GM12878 (cell line): ENCODE measurements around the gene GRIK1. TPM values are rescaled to one million over a fixed set of nuclear protein-coding genes. Genes with fewer than 3 reads are reported as not detected.

Experiments
- ATAC-seq: fragments of 200-7000 bp; cut with Tn5 transposase; 3 replicates; pipeline ENCODE4 v1.9.1; 2020; ENCODE audit warnings: mild to moderate bottlenecking, moderate library complexity
- BruUV-seq: library from RNA; stranded (reverse); fragments of 400-500 nt; replicated peaks from 2 replicates; lab custom pipeline; 2021; lab: Mats Ljungman, UMichigan
- CTCF ChIA-PET: fragments of 300-600 bp; sonication (Branson Sonifier 250); formaldehyde crosslinking; extraction: SDS; loops from one replicate; lab custom pipeline; 2021; ENCODE audit warnings: inconsistent platforms; lab: Yijun Ruan, JAX
- POLR2A ChIA-PET: fragments of 350-600 bp; formaldehyde crosslinking; extraction: SDS; loops from one replicate; lab custom pipeline; 2021; ENCODE audit warnings: inconsistent platforms; lab: Charles Lee
- RAD21 ChIA-PET: fragments of 300-600 bp; sonication (Branson Sonifier 250); formaldehyde crosslinking; loops from one replicate; lab custom pipeline; 2023; ENCODE audit warnings: antibody characterized with exemption; ENCODE audit not compliant: unreplicated experiment; lab: Charles Lee
- SMC1A ChIA-PET: fragments of 300-600 bp; sonication (Branson Sonifier 250); formaldehyde crosslinking; loops from one replicate; lab custom pipeline; 2023; ENCODE audit not compliant: unreplicated experiment, uncharacterized antibody; lab: Charles Lee
- DNase-seq: peaks from one replicate; pipeline ENCODE4 v3.0.0-alpha.2; 2011; ENCODE audit warnings: low read depth, low spot score
- FAIRE-seq: peaks from 3 replicates; lab custom pipeline; 2011; peaks lifted over from hg19 to GRCh38; lab: Jason Lieb, UNC
- H2AFZ ChIP-seq: 2 replicates; pipeline ENCODE4 v1.6.0; 2011; ENCODE audit warnings: low read depth, low read length, control low read depth; ENCODE audit not compliant: control insufficient read depth
- H3K27ac ChIP-seq: 2 replicates; pipeline ENCODE4 v1.5.1; 2011; ENCODE audit warnings: control low read depth; ENCODE audit not compliant: control insufficient read depth, insufficient read depth
- H3K27me3 ChIP-seq, 2 experiments: replicated peaks in 1 of 2; 2 replicates each; pipeline versions ENCODE4 v1.6.0 to v1.6.1; 2011; ENCODE audit warnings: low read length in 1 of 2; ENCODE audit not compliant: control insufficient read depth in 2 of 2, insufficient read depth in 2 of 2
- H3K36me3 ChIP-seq, 2 experiments: 2 replicates each; pipeline ENCODE4 v1.5.1; 2011; ENCODE audit warnings: low read length in 1 of 2; ENCODE audit not compliant: control insufficient read depth in 2 of 2, insufficient read depth in 2 of 2
- H3K4me1 ChIP-seq: 2 replicates; pipeline ENCODE4 v1.6.1; 2011; ENCODE audit warnings: mild to moderate bottlenecking, low read length, moderate library complexity, mixed read lengths; ENCODE audit not compliant: control insufficient read depth, insufficient read depth
- H3K4me2 ChIP-seq: 2 replicates; pipeline ENCODE4 v1.6.0; 2011; ENCODE audit warnings: control low read depth; ENCODE audit not compliant: control insufficient read depth, insufficient read depth
- H3K4me3 ChIP-seq: fragments of 200-600 bp; sonication (generic); 2 replicates; pipeline ENCODE4 v1.5.1; 2016
- H3K79me2 ChIP-seq: 2 replicates; pipeline ENCODE4 v1.6.0; 2011; ENCODE audit warnings: low read length; ENCODE audit not compliant: control insufficient read depth, insufficient read depth
- H3K9ac ChIP-seq: 2 replicates; pipeline ENCODE4 v1.8.0; 2011; ENCODE audit warnings: low read length, control low read depth, mixed read lengths; ENCODE audit not compliant: control insufficient read depth, insufficient read depth
- H3K9me3 ChIP-seq: replicated peaks from 3 replicates; pipeline ENCODE4 v1.5.1; 2011; ENCODE audit warnings: mild to moderate bottlenecking, low read length; ENCODE audit not compliant: control insufficient read depth, insufficient read depth
- H4K20me1 ChIP-seq: 2 replicates; pipeline ENCODE4 v1.6.0; 2011; ENCODE audit not compliant: control insufficient read depth, insufficient read depth
- ATF7 ChIP-seq: fragments of 450-650 bp; IDR thresholded peaks from 2 replicates; pipeline ENCODE4 v1.6.1; 2016; ENCODE audit warnings: low read depth, mild to moderate bottlenecking
- CHD1 ChIP-seq: IDR thresholded peaks from 2 replicates; pipeline ENCODE4 v1.6.1; 2012; ENCODE audit warnings: low read depth, low read length, improper control_type of control experiment
- CREM ChIP-seq: IDR thresholded peaks from 2 replicates; pipeline ENCODE4 v1.6.1; 2014; ENCODE audit warnings: antibody characterized with exemption, low read depth
- HDAC6 ChIP-seq: fragments of 200-600 bp; sonication (generic); IDR thresholded peaks from one replicate; pipeline ENCODE4 v1.8.0; 2017; ENCODE audit warnings: antibody characterized with exemption; ENCODE audit not compliant: unreplicated experiment
- IKZF2 ChIP-seq, 2 experiments: fragments of 450-650 bp; IDR thresholded peaks; 2 replicates each; pipeline ENCODE4 v1.6.1; 2017; ENCODE audit warnings: mild to moderate bottlenecking in 2 of 2, moderate library complexity in 2 of 2
- MAX ChIP-seq: IDR thresholded peaks from 2 replicates; pipeline ENCODE4 v1.6.1; 2012; ENCODE audit warnings: low read depth, low read length, improper control_type of control experiment
- MYC ChIP-seq: IDR thresholded peaks from 2 replicates; pipeline ENCODE4 v1.6.1; 2011; ENCODE audit warnings: mild to moderate bottlenecking, low read length, moderate library complexity, inconsistent platforms; ENCODE audit not compliant: insufficient read depth, insufficient replicate concordance, insufficient read length, severe bottlenecking
- NBN ChIP-seq: fragments of 450-650 bp; IDR thresholded peaks from 2 replicates; pipeline ENCODE4 v1.6.1; 2016
- NFYB ChIP-seq: IDR thresholded peaks from 2 replicates; pipeline ENCODE4 v1.6.1; 2011; ENCODE audit warnings: low read depth, mild to moderate bottlenecking, low read length, improper control_type of control experiment, moderate library complexity; ENCODE audit not compliant: insufficient read depth
- NR2C1 ChIP-seq: fragments of 450-650 bp; IDR thresholded peaks from 2 replicates; pipeline ENCODE4 v1.6.1; 2017; ENCODE audit warnings: antibody characterized with exemption, mild to moderate bottlenecking, moderate library complexity
- PML ChIP-seq: IDR thresholded peaks from 2 replicates; pipeline ENCODE4 v1.6.1; 2012; ENCODE audit warnings: low read length, inconsistent platforms
- POLR2AphosphoS2 ChIP-seq: IDR thresholded peaks from 2 replicates; pipeline ENCODE4 v1.6.1; 2011; ENCODE audit warnings: low read depth, mild to moderate bottlenecking, low read length, improper control_type of control experiment, moderate library complexity
- RAD21 ChIP-seq: IDR thresholded peaks from 2 replicates; pipeline ENCODE4 v1.6.1; 2011; ENCODE audit warnings: mild to moderate bottlenecking, low read depth, low read length, moderate library complexity; ENCODE audit not compliant: insufficient read depth
- RAD51 ChIP-seq: fragments of 450-650 bp; IDR thresholded peaks from 2 replicates; pipeline ENCODE4 v1.6.1; 2016; ENCODE audit warnings: moderate library complexity, mild to moderate bottlenecking, inconsistent platforms
- STAT1 ChIP-seq: fragments of 450-650 bp; conservative IDR thresholded peaks from 2 replicates; pipeline ENCODE4 v1.6.1; 2014; ENCODE audit warnings: antibody characterized with exemption, mild to moderate bottlenecking
- SUPT20H ChIP-seq: IDR thresholded peaks from 2 replicates; pipeline ENCODE4 v1.6.1; 2011; ENCODE audit warnings: low read depth, mild to moderate bottlenecking, low read length, moderate library complexity, borderline replicate concordance; ENCODE audit not compliant: control insufficient read depth
- TBL1XR1 ChIP-seq: IDR thresholded peaks from 2 replicates; pipeline ENCODE4 v1.6.1; 2012; ENCODE audit warnings: low read depth, low read length, improper control_type of control experiment
- ZBTB40 ChIP-seq: fragments of 450-650 bp; IDR thresholded peaks from 2 replicates; pipeline ENCODE4 v1.6.1; 2016; ENCODE audit warnings: mild to moderate bottlenecking, moderate library complexity, borderline replicate concordance
- ZSCAN29 ChIP-seq: fragments of 450-650 bp; IDR thresholded peaks from 2 replicates; pipeline ENCODE4 v1.6.1; 2017; ENCODE audit warnings: mild to moderate bottlenecking, moderate library complexity
- WGBS: methylation state at CpG from one replicate; pipeline ENCODE4 v1.1.6; 2016; ENCODE audit warnings: low lambda C conversion rate; ENCODE audit not compliant: insufficient replicate concordance, insufficient coverage; ENCODE audit errors: missing lambda C conversion rate; 5-methylcytosine and 5-hydroxymethylcytosine counted together
- in situ Hi-C: fragments of 300-500 bp; cut with MboI; formaldehyde crosslinking; loops from 9 replicates; pipeline ENCODE4 v1.14.3; 2018; ENCODE audit warnings: mixed read lengths
- intact Hi-C: fragments of 100-400 bp; cut with micrococcal nuclease; formaldehyde crosslinking; loops from one replicate; pipeline ENCODE4 v1.14.2; 2022; ENCODE audit not compliant: unreplicated experiment
- polyA plus RNA-seq, 11 experiments: library from polyadenylated mRNA; depleted of rRNA in 4 of 11; unstranded in 6 of 11; stranded (reverse) in 5 of 11; fragments of >200 nt; fragmentation: Nextera tagmentation in 4 of 11; fragmentation: Illumina TruSeq in 1 of 11; extraction: Ambion mirVana in 4 of 11; extraction: Trizol in 1 of 11; gene quantifications; 1 replicate in 1 of 11; 2 replicates in 10 of 11; pipeline versions ENCODE4 v1.2.1 to v1.2.3, GENCODE V29; 2011 to 2016; ENCODE audit warnings: inconsistent platforms in 2 of 11, missing spikeins in 2 of 11, low read depth in 1 of 11
- total RNA-seq, 4 experiments: library from RNA; depleted of rRNA in 3 of 4; stranded (reverse); fragments of >200 nt in 3 of 4; fragmentation: Illumina TruSeq in 1 of 4; extraction: Trizol in 1 of 4; gene quantifications; 2 replicates each; pipeline versions ENCODE4 v1.2.1 to v1.2.3, GENCODE V29; 2013 to 2021
- TF ChIP-seq, protein P1 (sequence below): IDR thresholded peaks from 2 replicates; pipeline ENCODE4 v1.6.1; 2011; ENCODE audit warnings: low read depth, low read length, improper control_type of control experiment, borderline replicate concordance

The GRIK1 gene
- total and polyA plus RNA-seq, 10 of the 15 experiments (the other 5 are each of a cell fraction or from before 2014, with no cell fraction given), result 0.05 to 0.13 (median 0.09) TPM; not detected in 7

DNA sequence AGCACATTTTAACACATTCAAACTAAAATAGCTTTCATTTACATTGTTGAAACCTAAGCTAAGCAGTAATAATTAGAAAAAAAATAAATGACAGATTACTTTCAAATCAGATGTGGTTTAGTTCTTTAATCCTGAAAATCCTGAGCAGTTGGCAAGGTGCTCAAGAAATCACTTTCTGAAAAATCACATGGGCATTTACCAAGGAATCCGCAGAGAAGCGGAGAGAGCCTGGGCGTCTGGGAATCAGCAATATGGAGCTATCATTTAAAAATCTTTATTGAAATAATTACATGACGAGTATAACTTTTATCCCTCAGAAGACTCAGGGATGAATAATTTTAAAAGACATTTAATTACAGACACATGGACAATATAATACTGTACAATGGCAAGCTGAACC is 30.2 kb downstream of the GRIK1 start:
- TF ChIP-seq SUPT20H (no peak), STAT1 (no peak), CREM (no peak), ATF7 (no peak), MYC (no peak), RAD51 (no peak), ZBTB40 (no peak), ZSCAN29 (no peak), MAX (no peak), NBN (no peak), RAD21 (no peak), IKZF2 (IDR thresholded peaks at IDR 0.05) (no peak), TBL1XR1 (no peak), POLR2AphosphoS2 (no peak), PML (no peak), NR2C1 (no peak), NFYB (no peak), HDAC6 (no peak), CHD1 (no peak)
- TF ChIP-seq, protein P1, sequence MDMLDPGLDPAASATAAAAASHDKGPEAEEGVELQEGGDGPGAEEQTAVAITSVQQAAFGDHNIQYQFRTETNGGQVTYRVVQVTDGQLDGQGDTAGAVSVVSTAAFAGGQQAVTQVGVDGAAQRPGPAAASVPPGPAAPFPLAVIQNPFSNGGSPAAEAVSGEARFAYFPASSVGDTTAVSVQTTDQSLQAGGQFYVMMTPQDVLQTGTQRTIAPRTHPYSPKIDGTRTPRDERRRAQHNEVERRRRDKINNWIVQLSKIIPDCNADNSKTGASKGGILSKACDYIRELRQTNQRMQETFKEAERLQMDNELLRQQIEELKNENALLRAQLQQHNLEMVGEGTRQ, result no peak
- TF ChIP-seq, all 136 proteins: peak for 0
- ATAC-seq, result no peak
- no peaks in the 10 kb centered on the region for H3K36me3 ChIP-seq
- no peak overlapping the region for H3K4me2 ChIP-seq
- no peak overlapping the region for H3K4me3 ChIP-seq
- ChIA-PET POLR2A (no interaction called here), CTCF (interaction anchor here (0.6 to 1.2 kb wide), 2 partner anchors 13 to 1684 kb away, joined by 3 to 4 read pairs; no protein-coding TSS in a partner anchor), SMC1A (interaction anchor here (0.7 kb wide), 1 partner anchor 153 kb away, joined by 3 read pairs; no protein-coding TSS in a partner anchor), RAD21 (no interaction called here)
- H3K27ac ChIP-seq, result no peak overlapping the region
- no peak overlapping the region for H3K9ac ChIP-seq
- no peaks in the 10 kb centered on the region for H3K4me1 ChIP-seq
- H3K79me2 ChIP-seq, result no peaks in the 10 kb centered on the region
- H4K20me1 ChIP-seq, result no peaks in the 10 kb centered on the region
- FAIRE-seq, result no peak
- in situ Hi-C loops (no loop called here), intact Hi-C loops (no loop called here)
- no peaks in the 10 kb centered on the region for H3K27me3 ChIP-seq
- DNase-seq, result no peak
- H3K9me3 ChIP-seq, result no peaks in the 10 kb centered on the region
- no peak overlapping the region for H2AFZ ChIP-seq
- WGBS, result 65% methylated on average over 4 of the region's 4 CpGs
- BruUV-seq, result no TSS peak
